NCI-H226 (cell line): ENCODE data around the gene TRPM3.

Experiments
- DNase-seq: peaks from one replicate; pipeline ENCODE4 v3.0.0-alpha.2; 2015

The TRPM3 gene

DNA sequence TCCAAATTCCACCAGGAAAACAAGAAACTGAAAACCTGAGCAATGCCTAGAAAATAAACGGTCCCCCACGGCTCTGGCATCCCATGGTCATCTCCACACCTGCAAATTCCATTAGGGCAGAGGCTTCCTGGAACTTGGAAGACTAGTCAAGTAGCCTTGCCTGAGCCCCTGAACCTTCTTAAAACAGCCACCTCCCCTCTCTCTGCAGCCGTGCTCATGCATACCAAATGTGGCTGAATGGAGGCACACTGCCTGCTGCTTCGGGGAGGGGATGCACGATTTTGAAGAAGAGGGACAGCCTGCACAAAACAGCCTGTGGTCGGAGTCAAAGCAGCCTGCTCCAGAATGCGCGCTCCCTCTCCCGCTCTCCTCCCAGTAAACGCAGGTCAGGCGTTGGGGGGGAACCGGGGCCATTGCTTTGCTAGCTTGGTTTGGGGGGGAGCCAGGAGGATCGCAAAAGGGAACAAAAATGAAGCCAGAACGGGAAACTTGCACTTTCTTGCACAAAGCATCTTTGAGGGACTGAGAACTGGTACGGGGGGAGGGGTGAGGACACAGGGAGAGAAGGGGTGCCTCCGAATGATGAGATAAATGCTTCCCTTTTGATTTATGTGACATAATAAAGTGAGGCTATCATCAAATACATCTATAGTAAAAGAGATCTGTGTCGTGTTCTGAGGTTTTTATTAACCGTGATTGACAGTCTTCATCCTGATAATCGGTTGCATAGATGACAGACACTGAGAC lies at the start of gene TRPM3:
Gene TRPM3, minus strand, starts transcription at position 347 of the 747 bp plus-strand sequence. Its CDS starts 267 bp downstream, at position 80.
- no peak for DNase-seq

DNA sequence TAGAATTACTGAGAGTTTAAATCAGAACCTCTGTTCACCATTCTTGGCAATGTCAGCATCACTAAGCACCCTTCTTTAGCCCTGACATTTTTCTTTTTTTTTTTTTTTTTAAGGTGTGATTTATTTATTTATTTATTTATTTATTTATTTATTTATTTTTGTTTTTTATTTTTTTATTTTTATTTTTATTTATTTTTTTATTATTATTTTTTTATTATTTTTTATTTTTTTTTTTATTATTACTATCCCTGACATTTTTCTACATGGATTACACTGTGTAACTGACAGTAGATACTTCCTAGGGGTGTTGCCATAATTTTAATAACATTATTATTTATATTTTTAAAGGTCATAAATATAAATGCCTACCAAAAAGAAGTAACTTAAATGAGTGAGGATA lies 47.0 kb upstream of the TRPM3 start:
- DNase-seq, result no peak

DNA sequence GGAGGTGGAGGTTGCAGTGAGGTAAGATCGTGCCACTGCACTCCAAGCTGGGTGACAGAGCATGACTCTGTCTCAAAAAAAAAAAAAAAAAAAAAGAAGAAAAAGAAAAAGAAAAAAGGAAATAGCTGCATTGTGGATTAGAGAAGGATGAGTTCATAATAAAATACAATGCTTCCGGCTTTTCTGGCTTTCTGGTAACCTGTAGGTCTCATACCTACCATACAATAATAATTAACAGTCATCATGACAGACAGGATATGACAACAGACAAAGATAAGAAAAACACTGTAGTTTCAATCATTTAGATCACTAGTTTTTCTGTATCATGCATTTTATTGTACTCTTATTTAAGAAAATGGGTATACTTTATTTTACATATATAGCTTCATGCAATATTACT lies 40.7 kb upstream of the TRPM3 start:
- DNase-seq, result no peak

DNA sequence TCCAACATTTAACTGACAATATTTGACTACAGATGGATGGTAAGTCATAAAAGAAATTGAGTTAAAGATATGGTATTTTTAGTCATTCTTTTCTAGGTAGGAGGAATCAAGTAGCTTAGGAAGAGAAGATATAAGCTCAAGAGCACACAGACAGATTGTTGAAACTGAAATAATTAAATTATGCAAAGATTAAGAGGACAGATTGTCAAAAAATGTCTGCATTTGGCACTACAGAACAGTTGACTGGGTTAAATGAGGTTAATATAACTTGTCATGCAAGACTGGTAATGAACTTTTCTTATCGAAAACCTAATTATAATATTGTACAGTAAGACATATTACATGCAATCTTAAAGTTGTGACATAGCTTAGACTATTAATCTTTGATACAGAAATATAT lies 36.3 kb upstream of the TRPM3 start:
- DNase-seq, result no peak

DNA sequence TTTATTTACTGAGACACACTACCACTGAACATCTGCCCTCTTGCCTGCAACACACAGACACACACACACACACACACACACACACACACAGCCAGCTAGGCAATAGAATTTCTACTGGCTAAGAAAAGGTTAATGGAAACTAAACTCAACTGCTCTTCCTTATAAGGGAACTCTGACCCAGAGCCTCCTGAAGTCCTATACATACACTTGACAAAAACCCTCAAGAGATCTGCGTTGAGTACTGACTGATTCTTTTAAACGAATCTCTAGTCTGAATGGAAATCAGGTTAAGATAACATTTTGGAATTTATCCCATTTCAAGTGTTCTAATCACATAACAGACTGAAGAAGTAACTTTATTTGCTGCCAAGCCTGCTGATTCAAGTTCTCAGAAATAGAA lies 25.9 kb upstream of the TRPM3 start:
- DNase-seq, result peak; percentile 11

DNA sequence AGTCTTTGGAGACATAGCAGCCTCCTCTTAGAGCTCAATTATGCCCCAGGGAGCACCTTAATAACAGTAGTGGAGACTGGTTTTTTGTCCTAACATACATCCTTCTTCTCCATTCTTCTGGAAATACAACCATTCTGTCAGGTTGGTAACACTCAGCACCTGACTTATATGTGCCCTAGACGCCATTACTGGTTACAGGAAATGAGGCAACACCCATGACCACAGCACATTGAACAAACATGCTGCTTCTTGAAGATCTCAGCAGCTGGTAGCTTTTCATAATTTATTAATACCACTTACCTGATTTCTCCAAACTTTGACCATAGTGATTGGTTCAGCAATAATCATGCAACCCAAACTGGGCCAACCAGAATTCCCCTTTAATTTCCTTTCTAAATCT lies 25.1 kb upstream of the TRPM3 start:
- no peak for DNase-seq

DNA sequence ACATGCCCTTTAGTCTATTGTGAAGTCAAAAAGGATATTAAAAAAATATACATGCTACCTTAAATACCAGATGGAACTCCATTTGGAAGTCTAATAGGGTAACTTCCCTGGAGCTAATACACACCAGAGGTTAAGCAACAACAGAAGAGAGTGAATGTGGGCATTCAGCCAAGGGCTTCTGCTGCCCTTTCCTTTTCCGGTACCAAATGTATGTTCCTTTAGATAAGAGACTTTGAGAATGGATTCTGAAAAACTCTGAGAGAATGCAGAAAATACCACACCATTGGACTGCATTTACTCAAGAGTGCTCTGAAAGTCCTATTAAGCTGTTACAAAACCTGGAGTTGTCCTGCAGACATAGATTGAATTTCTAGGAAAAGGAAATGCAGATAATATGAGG lies 23.8 kb upstream of the TRPM3 start:
- DNase-seq, result peak; percentile 61

DNA sequence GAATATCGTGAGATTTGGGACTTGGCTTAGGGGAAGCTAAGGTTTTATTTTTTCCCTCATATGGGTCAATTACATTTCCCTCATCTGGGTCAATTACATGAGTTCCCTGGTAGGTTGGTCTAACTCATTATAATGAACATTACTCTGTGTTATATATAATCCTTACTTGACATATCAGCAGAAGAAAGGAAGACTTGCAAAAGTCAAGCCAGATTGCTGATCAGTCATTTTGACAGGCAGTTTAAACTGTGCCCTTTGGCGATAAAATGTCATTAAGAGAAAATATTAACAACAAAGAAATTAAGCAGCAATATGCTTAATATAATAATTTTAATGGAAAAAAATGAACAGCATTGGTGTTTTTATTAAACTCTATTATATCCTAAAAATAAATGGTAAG lies 23.1 kb upstream of the TRPM3 start:
- no peak for DNase-seq

DNA sequence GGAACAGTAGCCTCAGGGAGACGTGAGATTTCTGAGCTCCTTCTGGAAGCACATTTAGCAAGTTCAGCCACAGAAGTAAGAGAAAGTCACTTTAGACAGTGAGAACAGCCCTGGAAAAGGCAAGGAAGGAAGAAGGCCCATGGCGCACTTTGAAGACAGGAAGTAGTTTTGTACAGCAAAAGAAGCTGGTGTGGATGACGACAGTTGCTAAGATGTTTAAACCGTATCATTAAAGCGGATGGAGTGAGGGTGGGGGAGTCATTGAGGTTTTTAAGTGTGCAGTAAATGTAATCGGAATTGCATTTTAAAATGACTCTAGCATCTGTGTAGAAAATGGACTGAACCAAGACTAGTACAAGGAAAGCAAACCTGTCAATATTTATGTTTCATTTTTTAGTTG lies 15.3 kb upstream of the TRPM3 start:
- no peak for DNase-seq

DNA sequence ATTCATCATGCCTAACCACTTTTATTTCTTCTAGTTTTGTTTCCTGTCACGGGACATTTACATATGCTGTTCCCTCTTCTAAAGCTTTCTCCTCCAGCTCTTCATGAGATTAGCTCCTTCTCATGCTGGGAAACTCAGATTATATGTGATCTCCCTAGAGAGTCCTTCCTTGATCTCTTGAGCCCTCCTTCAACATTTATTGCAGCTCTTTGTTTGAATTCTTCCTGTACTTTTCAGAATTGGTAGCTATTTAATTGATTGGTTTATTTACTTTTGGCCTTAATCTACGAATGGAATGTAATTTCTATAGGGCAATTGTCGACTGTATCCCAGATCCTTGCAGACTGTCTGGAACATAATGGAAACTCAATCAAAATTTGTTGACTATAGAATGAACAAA lies 9.7 kb upstream of the TRPM3 start:
- DNase-seq, result no peak

DNA sequence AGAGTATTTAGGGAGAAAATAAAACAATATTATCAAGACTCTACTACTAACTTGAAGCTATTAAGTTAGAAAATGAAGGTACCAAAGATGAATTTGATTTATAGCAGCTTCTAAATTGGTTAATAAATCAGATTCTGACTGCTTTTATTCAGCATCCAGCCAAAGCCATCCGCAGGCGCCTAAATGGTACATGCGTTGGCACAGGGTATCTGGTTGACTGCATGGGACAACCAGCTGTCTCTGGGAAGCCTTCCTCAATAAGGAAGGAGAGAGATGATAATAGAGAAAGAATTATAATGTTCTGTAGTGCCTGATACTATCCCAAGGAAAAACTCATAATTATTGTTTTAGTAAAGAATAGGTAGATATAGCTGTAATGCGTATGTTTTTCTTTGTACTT lies 9.1 kb upstream of the TRPM3 start:
- DNase-seq, result no peak

DNA sequence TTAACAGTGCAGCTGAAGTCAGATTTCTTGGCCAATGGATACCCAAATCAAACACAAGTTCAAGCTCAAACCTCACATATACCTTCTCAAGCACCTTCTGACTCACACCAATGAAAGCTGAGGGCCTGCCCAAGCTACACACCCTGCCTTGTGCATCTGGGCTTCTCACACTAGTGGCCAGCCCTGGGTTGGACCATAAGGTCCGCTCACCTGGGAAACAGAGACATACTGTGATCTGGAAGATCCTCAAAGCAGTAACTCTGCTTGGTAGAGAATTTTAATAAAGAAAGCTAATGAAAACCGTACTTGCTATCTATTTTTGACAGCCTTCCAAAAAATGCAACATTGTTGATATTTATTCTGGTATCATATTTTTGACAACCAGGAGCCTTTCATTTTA lies 7.4 kb upstream of the TRPM3 start:
- DNase-seq, result no peak

DNA sequence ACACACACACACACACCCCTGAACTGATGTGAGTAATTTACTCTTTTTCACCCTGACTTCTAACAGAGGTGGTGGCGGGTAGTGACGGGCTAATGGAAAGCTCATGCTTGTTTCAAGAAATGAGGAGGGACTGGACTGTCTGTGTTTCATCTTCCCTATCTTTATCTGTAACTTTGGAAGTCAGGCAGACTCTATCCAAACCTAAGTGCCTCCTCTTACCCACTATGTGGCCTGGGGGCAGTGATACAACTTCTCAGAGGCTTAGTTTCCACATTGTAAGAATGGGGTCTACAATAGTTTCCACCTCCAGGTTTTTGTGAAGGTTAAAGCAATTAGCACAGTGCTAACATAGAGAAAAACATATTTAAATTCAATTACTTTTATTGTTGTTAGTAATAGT lies 5.9 kb upstream of the TRPM3 start:
- DNase-seq, result no peak

DNA sequence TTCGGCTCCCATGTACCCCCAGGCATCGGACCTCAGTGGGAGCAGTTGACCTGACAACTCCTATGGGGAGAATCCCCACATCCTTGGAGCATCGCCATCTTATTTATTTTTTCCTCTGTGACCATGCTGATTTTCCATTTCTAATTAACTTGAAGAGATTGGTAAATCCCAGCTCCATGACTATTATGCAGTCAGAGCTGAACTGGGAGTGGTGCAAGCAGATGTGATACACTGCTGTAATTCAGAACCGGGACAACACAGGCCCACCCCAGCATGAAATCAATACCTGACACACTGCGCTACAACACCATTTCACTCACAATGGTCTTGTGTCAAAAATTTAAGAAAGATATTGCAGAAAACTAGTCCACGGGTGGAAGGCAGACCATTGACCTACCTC lies 1.0 kb upstream of the TRPM3 start:
- DNase-seq, result no peak

DNA sequence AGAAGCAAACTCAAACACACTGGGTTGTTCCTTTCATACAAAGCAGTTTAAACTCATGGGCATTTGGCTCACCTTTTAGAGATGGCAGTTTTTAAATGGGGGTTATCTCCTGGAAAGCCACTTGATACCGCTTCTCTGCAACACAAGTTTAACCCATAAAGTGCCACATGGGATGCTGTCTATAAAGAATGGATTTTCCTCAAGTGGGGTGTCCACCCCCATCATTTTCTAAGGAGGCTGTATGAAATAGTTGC lies 528 bp upstream of the TRPM3 start:
- no peak for DNase-seq

DNA sequence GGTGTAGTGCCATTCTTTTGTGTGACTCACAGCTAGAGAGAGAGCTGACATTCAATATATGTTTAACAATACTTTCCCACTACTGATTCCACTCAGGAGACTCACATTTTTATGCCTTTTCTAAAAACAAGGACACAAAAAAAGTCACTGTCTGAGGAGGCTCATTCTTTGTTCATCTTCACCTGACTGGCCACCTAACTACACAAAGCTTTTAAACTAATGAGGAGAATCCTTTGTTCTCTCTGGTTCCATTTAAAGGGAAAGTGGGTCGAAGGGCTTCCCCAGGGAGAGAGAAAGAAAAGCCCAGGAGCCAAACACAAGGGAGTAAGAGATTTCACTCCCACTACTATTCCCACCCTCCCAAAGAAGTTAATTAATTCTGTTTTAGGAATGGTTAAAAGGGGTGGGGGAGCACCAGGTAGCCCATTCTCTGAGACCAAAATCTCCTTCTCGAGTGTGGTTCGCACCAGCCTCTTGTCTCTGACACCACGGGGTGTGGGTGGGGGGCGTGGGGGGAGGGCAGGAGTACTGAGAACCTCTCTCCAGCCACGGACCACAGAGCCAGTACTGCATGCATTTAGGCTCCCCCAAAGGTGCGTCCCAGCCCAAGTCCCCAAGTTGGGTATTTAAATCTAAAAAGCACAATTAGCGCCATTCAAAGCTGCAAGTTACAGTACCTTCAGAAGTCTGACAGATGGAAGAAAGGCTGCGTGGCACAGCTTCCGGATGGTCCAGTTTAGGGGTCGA lies 747 bp downstream of the TRPM3 start:
- DNase-seq, result no peak

DNA sequence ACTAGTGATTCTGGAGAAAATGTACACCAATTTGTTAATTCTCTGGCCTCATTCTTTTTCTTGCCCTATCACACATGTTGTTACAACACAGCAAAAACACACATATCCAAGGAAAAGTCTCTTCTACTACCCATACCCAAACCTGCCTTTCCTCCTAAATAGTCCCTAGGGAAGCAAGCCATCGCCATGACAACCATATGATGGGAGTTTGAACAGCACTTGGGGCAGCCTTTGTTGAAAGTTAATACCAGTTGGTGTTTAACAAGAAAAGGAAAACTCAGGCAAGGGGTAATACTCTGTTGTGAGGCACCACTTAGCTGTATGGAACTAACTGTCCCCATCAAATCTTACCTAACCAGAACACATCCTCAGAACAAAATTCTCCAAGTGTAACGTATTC lies 1.7 kb downstream of the TRPM3 start:
- no peak for DNase-seq

DNA sequence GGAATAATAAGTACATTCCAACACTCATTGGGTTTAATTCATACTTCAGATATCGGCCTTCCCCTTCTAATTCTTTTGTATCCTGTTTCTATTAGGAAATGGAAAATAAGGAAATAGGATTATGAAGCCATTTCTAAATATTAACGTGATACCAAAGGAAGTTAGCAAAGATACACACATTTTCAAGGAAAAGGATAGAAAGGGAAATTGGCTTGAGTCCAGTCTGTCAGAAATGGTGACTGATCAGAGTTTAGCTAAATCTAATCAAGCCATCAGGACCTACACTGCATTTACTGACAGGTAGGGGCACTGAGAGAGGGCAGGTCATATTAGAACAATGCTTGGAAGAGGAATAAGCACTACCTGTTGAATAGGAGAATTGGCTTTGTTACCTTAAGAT lies 3.1 kb downstream of the TRPM3 start:
- no peak for DNase-seq

DNA sequence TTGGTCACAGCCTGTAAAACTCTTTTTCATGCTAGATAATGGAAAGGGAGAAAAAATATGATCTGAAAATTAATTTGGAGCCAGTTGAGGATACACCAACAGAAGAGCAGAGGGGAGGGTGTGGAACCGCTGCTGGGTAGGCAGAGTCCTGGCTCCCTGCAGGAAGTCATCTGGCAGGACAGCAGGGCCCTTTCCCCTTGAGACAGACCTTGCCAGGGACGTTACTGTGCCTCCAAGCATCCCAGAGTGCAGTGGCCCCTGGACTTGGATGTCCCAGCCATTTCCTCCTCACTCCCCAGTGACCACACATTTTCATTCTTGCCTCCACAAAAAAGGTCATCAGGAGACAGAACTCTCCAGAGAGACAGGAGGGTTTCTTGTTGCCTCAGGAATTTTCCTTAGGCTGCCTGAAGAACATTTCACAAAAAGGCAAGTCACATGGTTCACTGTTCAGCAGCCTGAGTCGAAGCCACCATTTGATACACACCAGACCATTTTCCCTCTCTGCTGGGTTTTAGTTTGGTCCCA lies 5.9 kb downstream of the TRPM3 start:
- no peak for DNase-seq

DNA sequence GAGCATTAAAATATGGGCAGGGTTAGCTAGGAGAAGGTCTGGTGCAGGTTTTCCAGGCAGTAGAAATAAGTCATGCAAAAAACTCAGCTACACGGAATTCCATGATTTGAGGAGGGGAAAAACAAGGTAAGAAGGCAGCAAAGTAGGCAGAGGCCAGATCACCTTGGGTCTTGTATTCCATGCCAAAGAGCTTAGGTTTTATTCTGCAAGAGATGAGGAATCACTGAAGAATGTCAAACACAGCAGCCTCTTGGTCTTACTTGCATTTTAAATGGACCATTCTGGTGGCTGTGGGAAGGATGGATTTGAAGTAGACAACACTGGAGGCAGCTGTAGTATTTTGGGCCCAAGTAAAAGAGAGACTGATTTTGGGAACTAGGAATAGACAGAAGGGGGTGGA lies 8.6 kb downstream of the TRPM3 start:
- no peak for DNase-seq

DNA sequence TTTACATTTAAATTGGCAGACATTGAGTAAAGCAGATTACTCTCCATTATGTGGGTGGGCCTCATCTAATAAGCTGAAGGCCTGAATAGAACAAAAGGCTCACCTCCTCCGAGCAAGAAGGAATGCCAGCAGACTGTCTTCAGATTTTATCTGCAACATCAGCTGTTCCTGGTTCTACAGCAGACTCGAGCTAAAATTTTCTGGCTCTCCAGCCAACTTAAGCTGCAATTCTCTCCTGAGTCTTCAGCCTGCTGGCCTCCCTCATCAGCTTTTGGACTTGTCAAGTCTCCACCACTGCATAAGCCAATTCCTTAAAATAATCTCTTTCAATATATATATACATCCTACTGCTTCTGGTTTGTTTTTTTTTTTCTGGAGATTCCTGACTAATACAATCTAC lies 12.5 kb downstream of the TRPM3 start:
- no peak for DNase-seq

DNA sequence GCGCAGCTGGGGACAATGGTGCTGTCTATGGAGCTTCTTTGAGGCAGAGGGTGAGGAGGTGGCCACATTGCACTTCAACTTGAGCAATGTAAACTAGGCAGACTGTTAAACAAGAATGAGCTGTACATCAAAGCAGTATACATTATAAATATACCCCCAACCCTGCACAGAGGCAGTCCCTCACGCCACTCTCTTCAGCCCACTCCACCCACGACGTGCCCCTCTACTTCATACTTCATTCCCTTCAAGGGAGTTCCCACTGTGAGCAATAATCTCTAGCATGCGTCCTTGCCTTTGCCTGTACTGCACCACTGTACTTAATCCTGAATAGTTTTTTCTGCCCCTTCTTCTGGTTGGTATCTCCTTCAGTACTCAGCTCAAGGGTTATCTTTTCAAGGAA lies 14.4 kb downstream of the TRPM3 start:
- no peak for DNase-seq

DNA sequence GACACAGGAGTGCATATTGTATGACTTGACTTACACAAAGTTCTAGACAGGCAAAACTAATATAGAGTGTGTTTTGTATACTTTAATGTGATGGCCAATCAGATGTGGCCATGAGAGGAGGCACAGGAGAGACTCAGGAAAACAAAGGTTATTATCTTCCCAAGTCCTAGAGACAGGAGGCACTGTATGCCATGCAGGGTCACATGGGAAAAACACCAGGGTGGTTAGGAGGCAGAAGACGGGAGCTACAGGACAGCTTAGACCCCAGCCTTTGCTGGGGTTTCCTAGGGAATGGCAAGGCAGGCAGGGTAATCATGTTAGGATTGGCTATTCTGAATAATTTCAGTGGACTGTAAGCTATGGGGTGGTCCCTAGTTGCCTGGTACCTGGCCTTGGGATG lies 16.2 kb downstream of the TRPM3 start:
- no peak for DNase-seq

DNA sequence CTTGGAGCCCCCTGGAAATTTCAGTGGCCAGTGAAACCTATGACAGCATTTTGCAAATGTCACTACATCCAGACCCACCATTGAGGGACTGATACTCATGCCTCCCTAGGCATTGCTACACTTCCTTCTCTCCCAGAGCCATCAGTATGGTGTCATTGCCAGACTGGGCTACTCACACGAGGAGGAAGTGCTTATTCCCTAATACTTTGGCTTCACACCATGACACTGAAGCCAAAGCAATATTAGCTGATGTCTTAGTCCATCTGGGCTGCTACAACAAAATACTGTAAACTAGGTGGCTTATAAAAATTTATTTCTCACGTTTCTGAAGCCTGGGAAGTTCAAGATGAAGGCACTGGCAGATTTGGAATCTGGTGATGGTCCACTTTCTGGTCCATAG lies 22.6 kb downstream of the TRPM3 start:
- DNase-seq, result no peak

DNA sequence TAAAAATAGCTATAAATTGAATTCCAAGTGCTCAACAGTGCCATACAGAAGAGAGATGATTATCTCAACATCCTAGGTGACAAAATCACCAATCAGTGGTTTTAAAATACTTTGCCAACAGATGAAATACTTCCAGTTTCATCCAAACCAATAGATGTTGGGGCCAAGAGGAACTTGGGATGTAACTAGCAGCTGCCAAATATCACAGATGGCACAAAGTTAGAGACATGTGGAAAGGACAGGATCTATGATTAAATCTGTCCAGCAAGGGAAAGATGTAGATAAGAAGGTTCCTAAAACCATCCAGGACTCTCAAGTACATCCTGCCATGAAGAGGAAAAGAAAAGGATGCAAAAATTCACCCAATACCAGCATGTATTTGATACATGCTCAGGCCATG lies 23.8 kb downstream of the TRPM3 start:
- no peak for DNase-seq
